GM19372 (cell line): ENCODE results near the gene GPX8.

ENCODE experiments used
- ATAC-seq: cut with Tn5 transposase; IDR thresholded peaks from one replicate; pipeline ENCODE4 v1.9.1; 2021; ENCODE audit warnings: mild to moderate bottlenecking, low read depth, moderate library complexity; ENCODE audit not compliant: unreplicated experiment

The GPX8 gene

GRCh38 chr5:55172051-55172899 is 12.3 kb downstream of the GPX8 start:
- peak; percentile 47 for ATAC-seq

GRCh38 chr5:55172937-55173686 is 13.1 kb downstream of the GPX8 start, which contains the start of gene CDC20B:
CDC20B (minus strand) TSS chr5:55173177; CDS start chr5:55173000, 177 bp downstream.
- ATAC-seq, result peak; percentile 88

DNA sequence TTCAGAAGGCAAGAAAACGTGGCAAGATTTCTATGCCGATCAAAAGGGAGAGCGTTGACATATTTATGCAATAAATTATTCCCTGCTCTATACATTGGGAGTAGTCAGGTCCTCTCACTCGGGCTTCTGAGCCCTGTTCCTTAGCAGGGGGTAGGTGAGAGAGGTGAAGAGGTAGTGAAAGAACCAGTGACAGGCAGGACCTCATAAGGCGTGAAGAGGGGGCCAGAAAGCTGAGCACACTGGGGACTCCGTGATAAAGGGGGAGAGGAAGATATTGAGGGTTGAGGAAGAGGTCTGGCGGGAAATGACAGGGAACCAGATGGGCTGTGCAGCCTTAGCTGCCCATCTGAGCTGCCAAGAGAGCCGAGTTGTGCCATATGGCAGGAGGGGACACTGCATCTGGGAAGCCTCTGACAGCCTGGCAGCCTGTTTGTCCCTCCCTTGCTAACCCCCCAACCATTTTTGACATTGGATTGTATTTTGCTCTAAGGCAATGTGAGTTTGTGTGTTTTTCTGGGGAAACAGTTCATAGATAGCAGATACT is 13.8 kb downstream of the GPX8 start:
- peak; percentile 3 for ATAC-seq

GRCh38 chr5:55175781-55176175 is 15.8 kb downstream of the GPX8 start:
- ATAC-seq, result no peak

GRCh38 chr5:55176176-55176818 is 16.3 kb downstream of the GPX8 start:
- no peak for ATAC-seq

- no peak for ATAC-seq
These were observed 17.1 kb downstream of the GPX8 start for GRCh38 chr5:55177078-55177477.

GRCh38 chr5:55180016-55180415 is 20.0 kb downstream of the GPX8 start:
- no peak for ATAC-seq

- ATAC-seq, result no peak
These were observed 27.4 kb downstream of the GPX8 start for GRCh38 chr5:55187370-55187769.

DNA sequence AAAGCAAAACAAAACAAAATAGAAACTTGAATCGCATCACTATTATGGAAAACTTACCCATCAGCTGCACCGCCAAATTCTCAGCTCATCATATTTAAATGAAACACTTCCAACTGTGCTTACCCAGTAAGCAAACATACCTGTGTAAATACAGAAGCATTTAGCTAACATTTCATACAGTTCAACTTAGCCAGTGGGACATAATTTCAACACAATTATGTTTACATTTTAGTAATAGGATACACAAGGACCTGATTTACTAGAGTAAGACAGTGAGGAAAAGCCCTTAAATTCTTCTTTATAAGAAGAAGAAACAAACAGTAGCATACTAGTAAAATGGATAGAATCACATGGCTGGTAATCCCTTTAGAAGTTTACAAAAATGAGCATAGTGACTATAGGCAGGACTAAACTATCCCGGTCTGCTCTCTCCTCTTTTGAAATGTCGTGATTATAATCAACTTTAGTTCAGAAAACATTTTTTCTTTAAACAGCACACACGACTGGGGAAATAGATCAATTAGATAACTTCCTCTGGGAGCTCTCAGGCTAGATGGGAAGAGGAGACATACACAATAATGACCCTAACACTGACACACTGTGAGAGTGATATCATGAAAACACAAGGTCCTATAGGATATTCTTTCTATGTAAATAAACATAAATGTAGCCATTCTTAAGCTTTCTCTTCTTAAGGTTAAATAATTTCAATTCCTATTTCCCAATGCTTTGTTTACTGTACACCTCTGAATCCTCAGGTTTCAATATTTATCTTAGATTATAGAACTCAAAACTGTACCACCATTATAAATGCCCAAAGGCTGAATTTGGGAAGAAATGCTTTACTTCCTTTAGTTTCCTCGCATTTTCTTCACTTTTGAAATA is 28.9 kb downstream of the GPX8 start:
- no peak for ATAC-seq

GRCh38 chr5:55191165-55191564 is 31.2 kb downstream of the GPX8 start:
- no peak for ATAC-seq

DNA sequence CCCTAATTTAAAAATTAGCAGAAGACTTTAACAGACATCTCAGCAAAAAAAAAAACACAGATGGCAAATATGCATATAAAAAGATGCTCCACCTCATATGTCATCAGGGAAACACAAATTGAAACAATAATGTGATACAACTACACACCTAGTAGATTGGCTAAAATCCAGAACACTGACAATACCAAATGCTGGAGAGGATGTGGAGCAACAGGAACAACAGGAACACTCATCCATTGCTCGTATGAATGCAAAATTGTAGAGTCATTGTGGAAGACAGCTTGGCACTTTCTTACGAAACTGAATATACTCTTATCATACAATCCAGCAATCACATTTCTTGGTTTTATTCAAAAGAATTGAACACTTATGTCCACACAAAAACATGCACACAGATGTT is 45.0 kb downstream of the GPX8 start:
- ATAC-seq, result no peak

GRCh38 chr5:55211184-55211874 is 51.4 kb downstream of the GPX8 start:
- no peak for ATAC-seq
